COR-L47 (cell line): ENCODE results near the gene WNT10A.
"Not testable (repeated sequence)": the region's sequence is repeated elsewhere in the genome, so short reads cannot be mapped to it uniquely, and the experiment has no call there.

Source experiments
- DNase-seq: peaks from one replicate; lab custom pipeline; 2025; lab: John Stamatoyannopoulos, UW

The WNT10A gene

DNA sequence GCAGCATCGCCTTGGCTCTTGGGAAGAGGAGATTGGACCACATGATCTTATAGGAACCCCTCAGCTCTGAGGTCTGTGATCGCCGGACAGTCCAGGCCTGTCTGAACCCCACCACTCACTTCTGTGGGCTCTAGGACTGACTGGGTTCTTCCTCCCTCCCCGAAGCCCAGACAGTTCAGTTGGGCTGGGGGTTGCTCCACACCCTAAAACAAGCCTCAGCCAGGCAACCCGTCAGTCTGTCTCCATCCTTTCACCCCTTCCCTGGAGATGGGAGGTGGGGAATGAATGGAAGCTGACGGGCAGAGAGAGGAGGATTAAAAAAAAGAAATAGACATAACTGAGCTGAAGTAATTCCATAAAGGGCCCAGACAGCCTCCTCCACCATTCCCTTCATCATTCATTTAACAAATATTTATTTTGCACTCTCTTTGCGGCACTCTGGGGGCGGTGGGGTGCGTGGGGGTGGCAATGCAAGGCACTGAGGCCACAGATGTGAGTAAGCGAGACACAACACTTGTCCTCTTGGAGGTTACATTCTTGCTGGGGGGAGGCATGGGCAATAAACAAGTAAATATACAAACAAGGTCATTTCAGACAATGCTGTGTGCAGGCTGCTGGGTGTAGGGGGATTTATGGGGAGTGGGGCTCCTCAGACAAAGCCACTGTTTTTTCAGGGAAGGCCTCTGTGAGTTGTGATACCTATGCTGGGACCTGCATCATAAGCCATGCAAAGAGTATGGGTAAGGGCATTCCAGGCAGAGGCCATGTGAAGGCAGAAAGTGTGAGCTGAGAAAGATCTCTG is 12.9 kb downstream of the WNT10A start:
- no peak for DNase-seq

DNA sequence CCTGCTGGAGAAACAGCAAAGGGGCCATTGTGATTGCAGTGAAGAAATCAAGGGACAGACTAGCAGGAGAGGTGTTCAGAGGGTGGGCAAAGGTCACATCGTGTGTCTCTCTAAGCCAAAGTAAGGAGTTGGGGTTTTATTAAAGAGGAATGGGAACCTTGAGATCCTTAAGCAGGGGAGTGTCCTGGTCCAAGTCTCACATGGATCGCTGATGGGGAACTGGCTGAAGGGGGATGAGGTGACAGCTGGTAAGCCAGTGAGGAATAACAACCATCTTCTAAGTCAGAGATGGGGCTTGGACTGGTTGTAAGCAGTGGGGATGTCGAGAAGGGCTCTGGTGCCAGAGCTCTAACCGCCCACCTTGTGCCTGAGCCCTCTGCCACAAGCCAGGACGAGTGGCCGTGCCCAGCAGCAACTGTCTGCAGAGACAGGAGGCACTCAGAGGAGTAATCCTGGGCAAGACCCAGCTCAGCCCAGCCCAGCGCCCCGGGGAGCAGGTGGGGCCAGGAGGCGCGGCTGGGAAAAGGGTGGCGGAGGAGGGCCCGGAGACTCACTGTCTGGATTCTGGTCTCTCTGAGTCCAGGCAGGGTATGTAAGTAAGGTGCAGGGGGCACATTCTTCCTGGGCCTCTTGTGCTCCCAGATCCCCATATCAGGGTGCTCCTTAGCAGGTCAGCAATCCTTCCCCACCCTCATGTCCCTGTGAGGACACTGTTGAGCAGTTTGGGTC is 13.7 kb downstream of the WNT10A start:
- peak; percentile 28 for DNase-seq

DNA sequence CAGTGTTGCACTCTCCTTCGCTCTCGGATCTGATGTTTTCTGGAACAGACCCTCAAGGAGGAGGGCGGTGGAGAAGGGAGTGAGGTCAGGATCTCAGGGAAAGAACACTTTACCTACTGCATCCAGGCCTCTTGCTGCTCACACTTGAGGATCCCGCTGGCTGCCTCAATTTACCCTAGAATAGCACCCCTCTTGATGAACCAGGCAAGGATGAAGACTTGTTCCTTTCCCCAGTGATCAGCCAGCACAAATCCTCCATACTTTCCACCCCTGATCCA is 14.2 kb downstream of the WNT10A start:
- no peak for DNase-seq

DNA sequence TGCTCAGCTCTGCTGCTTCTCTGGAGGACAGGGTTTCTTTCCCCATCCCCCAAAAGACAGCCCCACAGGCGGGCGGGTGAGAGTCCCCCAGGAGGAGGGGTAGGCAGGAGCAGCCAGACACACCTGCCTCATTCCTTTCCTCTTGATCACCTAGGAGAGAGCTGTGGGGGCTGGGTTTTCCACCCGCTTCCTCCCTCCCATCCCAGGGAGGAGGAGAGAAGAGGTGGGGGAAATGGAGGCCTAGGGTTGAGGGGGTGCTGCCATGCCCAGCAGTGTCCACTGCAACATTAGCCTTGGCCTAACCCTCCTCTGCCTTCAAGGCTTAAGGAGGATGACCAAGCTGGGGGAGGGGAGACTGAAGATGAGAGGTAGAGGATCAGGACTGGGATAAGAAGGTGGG is 14.7 kb downstream of the WNT10A start:
- DNase-seq: no peak

DNA sequence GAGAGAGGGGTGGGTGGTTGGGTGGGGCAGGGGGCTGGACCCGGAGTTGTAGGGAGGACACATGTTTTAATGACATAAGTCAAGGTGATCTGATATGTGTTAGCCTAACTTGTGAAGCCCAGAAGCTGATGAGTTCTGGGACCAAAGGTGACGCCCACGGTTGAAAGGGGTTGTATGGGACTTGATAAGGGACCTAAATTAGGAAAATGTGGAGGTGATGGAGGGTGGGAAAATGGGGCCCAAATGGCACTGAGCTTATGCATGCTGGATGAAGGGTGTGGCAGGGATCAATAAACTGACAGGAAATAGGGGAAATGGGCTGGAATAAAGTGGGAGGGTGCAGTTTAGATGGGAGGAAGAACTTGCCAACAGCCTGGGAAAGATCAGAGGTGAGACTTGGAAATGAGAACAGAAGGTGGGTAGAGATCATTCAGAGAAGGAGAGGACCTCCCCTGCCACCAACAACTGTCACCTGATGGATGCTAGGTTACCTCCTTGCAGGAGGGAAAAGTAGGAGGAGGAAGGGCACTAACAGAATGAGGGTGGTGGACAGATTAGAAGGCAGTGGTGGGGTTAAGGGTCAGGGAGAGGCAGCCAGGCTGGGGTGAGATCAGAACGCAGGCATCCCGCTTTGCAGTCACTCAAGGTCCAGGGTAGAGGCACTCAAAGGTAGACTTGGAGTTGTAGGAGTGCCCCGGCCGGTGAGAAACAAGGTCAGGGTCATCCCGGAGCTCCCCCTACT is 15.3 kb downstream of the WNT10A start:
- DNase-seq: no peak

DNA sequence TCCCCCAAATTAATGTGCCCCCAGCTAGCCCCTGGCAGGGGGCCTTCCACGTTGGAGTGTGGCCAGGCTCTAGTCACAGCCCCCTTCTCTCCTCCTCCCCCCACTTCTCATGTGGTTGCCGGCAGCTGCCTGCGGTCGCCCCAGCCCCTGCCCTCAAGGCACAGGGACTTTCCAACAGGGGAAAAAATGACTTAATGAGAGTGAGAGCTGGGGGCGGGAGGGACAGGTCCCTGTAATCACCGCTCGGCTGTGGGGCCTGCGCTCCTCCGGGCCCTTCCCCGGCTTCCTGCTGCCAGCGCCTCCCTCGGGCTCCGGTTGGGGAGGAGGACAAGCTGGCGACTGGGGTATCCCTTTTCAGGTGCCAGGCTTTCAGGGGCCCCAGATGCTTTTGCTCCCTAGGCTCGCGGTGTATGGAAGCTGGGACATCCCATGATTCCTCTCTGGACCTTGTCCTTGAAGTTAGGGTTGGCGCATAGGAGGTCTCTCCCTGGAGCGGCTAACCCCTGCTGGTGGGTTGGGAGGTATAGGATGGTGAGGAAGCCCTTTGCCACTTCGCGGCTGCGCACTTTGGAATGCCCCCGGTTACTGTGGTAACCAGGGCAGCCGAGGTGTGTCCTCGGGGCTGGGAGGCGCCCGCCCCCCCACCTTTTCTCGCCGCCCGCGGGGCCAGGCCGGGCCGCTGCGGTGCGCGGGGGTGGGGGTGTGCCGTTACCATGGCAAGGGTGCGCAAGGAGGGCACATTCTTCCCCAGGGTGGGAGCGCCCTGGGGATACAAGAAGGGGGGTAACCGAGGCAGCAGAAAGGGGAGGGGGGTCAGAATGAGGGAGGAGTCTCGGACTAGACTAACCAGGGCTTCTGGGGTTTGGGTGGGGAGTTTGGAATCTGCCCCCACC is 16.1 kb downstream of the WNT10A start:
- peak; percentile 80 for DNase-seq

DNA sequence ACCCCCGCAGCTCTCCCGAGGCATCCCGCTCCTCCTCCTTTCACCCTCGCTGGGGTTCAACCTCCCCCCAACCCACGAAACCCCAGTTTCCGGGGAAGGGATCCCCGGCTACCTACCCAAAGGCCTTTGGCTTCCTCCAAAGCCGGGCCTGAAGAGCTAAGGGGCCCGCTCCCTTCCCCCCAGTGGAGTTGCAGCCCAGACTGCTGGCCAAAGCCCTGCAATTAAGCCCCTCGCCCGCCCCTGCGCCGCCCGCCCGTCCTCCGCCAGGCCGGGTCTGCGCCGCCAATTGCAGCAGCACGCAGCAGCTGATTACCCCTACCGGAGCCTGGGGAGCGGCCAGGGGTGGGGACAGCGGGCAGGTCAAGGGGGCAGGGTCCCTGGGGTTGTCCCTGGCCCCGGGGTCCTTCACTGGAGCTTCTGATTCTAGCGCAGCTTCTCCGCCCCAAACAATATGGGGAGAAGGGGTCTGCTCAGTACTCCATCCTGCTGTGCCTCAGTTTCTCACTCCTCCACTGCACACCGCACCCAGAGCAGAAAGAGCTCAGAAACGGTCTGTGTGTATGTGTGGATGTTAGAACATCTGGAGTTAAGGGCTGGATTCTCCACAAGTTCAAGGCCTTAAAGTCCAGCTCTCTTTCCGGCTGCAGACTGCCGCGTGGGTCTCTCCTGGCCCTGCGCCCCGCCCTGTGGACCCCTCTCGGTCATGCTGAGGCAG is 16.9 kb downstream of the WNT10A start:
- DNase-seq: peak; percentile 13

DNA sequence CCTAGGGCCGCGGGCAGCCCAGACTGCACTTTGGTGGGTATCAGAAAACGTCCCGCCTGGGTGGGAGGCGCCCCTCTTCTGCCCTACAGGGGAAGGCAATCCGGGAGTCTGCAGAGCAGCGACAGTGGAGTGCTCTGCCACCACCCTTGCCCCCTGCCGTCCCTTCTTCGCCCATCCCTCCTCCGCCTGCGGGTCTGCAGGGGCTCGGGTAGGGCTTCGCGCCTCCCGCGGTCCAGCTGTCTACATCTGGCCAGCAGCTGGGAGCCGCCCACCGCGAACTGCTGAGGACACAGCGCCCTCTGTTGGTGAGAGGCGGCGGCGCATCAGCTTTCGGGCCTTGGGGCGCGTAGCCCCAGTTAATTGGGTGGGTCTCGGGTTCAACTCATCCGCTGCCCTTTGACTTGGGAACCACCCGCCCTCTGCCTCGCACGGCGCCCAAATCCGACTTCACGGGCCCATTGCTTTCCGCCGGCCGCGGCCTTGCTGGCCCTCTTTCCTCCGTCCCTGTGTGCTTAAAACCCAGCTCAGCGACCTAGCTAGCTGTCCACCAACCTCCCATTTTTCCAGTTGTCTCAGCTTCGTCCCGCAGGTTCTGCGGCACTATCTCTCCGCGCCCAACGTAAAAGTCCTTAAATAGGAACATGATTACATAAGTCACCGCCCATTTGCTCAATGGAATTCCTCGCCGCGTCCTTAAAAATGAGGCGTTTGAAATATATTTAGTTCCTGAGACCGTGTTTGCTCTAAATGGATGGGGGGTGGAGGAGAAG is 17.6 kb downstream of the WNT10A start:
- peak; percentile 58 for DNase-seq

DNA sequence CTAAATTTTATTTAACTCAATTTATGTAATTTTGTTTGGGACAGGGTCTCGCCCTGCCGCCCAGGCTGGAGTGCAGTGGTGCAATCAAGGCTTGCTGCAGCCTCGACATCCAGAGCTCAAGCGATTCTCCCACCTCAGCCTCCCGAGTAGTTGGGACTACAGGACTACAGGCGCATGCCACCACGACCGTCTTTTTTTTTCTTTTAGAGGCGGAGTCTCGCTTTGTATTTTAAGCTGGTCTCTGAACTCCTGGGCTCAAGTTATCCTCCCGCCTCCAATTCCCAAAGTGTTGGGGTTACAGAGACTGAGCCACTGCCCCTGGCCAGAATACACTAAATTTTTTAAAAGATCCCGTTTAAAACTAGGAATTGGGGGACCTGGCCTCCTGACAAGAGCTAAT is 18.5 kb downstream of the WNT10A start:
- no peak for DNase-seq

DNA sequence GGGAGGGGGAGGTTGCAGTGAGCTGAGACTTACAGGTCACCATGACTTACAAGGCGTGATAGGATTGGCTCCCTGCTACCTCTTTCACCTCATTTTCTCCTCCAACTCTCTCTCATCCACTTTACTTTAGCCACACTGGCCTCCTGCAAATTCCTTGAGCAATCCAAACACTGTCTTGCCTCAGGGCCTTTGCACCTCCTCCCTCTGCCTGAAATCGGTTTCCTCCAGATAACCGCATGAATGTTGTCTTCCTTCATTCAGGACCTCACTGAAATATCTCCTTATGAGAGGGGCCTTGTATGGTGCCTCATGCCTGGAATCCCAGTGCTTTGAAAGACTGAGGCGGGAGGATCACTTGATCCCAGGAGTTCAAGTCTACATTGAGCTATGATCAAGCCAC is 21.8 kb downstream of the WNT10A start:
- DNase-seq: no peak

DNA sequence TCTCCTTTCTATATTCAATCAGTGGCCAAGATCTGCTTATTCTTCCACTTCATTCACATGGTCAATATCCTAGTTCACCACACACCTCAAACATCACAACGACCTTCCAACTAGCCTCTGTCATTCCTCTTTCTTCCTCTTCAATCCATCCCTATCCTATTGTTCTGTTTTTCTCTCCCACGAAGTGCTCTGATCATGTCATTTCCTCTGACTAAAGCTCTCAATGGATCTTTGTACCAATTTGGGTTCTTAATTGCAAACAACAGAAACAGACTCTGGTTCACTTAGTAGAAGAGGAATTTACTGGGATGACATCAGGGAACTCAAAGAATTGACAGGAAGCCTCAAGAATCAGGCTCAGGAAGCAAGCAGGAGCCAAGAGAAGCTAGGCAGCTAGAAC is 23.5 kb downstream of the WNT10A start:
- no peak for DNase-seq

DNA sequence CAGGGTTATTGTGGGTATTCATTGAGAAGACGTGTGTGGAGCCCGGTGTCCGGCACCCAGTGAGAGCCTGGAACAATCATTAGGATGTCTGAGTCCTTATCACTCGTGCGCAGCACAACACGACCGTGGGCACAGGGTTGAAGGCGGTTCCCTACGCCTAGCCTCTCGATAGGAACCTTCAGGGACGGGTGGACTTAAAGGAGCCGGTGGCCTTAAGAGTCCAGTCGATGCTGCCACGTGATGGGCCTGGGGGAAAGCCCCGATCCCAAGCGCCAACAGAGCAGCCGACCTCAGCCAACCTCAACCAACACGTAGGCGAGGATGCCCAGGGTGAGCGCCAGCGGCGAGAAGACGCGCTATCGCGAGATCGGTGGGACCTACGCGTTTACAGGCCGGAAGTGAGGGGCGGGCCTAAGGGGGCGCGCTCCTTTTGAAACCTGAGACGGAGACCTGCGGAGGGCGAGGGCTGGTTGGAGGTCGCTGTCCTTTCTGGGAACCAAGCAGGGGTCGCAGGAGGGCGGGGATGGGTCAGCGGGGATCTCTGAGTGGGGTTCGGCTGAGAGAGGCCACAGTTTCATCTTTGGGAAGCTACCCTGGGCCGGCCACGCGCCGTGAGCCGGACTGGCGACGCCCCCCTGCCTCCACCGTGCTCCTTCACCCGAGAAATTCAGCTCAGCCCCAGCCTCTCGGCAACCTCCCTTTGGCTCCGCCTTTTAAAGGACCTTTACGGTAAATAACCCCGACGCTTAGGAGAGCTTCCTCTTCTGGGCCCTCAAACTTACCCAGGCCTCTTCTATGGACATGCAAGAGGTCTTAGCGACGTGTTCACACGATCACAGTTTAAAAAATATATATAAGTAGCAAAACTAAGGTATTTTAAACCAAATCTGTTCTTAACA is 28.3 kb downstream of the WNT10A start:
- DNase-seq: peak; percentile 95

DNA sequence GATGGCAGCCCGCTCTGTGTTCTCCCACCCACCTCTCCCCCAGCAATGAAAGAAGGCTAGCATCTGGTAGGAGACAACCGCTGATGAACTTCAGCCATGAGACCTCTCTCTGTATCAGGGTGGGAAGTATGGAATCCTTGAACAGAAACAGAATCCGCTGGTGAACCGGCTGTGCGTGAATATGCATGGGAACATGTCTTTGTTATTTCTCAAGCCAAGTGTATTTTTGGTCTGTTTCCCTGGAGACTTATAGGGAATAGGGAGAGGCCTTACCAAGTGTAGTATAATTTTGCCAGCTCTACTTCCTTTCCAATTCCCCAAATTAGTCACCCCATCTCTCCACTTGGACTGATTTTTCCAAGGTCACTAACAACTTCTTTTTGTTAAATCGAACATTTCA is 30.1 kb downstream of the WNT10A start:
- DNase-seq: no peak

DNA sequence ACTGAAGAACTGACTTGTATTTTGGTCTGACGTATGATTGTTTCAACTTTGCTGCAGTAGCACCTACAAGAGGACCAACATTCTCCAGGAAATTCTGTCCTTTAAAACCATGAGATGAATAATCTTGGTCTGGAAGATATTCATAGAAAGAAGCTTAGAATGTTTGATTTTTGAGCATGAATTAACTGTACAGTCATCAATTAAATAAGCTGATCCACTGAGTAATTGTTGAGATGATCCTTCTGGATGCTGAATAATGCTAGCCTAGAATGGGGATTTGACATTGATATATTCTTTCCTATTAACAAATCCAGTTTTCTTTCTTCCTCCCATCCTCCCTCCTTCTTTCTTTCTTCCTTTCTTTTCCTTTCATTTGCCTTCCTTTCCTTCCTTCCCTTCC is 39.9 kb downstream of the WNT10A start:
- no peak for DNase-seq

DNA sequence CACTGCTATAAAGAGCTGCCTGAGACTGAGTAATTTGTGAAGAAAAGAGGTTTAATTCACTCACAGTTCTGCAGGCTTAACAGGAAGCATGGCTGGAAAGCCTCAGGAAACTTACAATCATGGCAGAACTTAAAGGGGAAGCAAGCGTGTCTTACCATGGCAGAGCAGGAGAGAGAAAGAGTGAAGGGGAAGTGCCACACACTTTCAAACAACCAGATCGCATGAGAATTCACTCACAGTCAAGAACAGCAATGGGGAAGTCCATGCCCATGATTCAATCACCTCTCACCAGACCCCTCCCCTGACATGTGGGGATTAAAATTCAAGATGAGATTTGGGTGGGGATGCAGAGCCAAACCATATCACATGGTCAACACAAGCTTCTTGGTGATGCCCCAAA is 44.1 kb downstream of the WNT10A start:
- no peak for DNase-seq

DNA sequence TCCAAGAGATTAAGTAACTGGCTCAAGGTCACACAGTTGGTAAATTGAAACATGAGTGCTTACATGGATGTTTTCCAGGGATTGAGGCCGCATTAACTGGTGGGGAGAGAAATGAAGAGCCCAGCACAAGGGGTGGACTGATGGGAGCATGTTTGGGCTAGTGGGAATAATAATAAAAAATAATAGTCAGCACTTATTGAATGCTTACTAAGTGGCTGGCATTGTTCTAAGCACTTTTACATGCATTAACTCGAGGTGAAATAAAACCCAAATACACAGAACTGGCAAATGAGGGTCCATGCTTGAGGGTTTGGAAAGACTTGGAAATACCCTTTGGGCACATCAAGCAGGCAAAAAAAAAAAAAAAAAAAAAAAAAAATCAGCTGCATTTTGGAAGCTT is 44.8 kb downstream of the WNT10A start:
- no peak for DNase-seq

DNA sequence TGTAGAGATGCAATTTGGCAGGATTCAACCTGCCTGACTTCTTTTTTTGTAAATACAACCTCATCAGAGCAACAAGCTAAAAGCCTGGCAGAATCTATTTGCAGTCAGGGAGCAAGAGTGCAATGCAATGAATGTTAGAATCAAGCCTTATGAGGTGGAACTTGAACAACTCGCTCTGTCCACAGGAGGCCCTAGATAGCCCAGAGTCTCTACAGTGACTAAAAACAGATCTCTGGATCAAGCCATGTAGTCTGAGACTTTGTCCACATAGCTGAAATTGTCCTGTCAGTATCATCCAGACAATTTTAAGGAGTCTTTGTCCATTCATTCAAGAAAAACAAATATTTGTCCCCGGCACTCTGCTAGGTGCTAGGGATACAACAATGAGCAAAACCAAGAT is 46.8 kb downstream of the WNT10A start:
- peak; percentile 76 for DNase-seq

DNA sequence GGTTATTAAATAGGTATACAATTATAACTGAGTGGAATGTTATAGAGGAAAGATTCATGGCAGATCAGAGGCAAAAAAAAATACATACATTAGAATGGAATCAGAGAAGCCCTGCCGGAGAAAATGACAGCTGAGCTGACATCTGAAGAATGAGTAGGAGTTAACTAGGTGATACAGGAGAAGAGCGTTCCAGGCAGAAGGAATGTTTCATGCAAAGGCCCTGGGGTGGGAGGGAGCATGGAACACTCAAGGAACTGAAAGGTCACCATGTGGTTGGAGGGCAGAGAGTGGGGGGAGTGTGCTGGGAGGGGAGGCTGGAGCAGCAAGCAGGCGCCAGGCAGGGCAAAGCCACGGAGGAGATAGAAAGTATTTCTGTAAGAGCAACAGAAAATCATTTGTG is 47.2 kb downstream of the WNT10A start:
- no peak for DNase-seq

DNA sequence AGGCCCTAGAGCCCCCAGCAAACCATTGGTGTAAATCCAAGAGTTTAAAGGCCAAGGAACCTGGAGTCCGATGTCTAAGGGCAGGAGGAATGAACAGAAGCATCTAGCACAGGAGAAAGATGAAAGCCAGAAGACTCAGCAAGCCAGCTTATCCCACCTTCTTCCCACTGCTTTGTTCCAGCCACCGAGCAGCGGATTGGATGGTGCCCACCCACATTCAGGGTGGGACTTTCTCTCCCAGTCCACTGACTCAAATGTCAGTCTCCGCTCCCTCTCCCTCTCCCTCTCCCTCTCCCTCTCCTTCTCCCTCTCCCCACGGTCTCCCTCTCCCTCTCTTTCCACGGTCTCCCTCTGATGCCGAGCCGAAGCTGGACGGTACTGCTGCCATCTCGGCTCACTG is 49.8 kb downstream of the WNT10A start:
- DNase-seq: not testable (repeated sequence)

DNA sequence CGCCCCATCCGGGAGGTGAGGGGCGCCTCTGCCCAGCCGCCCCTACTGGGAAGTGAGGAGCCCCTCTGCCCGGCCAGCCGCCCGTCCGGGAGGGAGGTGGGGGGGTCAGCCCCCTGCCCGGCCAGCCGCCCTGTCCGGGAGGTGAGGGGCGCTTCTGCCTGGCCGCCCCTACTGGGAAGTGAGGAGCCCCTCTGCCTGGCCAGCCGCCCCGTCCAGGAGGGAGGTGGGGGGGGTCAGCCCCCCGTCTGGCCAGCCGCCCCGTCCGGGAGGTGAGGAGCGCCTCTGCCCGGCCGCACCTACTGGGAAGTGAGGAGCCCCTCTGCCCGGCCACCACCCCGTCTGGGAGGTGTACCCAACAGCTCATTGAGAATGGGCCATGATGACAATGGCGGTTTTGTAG is 51.1 kb downstream of the WNT10A start:
- not testable (repeated sequence) for DNase-seq
